Activated T-cell treated with anti-CD3 and anti-CD28 coated beads for 48 hours (primary cell): ENCODE data around the gene CD63.

Experiments
- DNase-seq: peaks from one replicate; pipeline ENCODE4 v3.0.0-alpha.2; 2020; ENCODE audit warnings: low read depth

CD63 gene

DNA sequence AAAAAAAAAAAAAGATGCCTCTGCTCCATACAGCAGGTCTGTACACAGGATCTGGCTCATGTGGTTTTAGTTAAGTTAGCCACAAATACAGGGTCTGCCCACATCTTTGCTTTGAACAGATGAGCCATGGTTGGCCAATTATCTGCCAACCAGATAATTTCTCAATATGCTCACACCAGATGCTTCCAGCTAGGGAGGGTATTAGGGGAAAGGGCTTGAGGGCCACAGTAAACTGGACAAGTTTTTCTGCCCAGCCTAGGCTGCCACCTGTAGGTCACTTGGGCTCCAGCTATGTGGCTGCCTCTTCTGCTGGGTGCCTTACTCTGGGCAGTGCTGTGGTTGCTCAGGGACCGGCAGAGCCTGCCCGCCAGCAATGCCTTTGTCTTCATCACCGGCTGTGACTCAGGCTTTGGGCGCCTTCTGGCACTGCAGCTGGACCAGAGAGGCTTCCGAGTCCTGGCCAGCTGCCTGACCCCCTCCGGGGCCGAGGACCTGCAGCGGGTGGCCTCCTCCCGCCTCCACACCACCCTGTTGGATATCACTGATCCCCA lies 7.8 kb downstream of the CD63 start:
- no peak for DNase-seq

DNA sequence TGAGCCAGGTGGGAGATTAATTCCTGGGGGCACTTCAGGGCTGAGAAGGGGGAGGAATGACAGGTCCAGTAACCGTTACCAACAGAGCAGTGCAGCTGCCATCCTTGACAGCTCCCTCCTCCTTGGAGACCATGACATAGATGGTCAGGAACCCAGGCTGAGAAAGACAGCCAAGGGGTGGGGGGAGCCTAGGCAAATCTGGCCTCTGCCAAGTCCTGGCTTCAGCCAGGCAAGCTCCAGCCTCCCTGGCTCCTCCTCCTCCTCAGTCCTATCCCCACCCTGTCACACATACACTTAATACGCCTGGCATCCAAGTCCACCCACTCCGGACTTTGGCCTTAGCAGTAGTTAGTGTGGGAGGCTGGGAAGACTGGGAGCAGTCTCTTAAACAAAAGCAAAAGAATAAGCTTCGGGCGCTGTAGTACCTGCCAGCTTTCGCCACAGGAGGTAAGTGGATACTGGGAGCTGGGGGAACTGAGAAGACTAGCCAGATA lies 8.7 kb downstream of the CD63 start, which contains the start of gene RDH5:
TSS of gene RDH5 (plus strand) at position 323 of the 494 bp plus-strand sequence. CDS start 792 bp downstream, outside the sequence.
- DNase-seq = no peak

DNA sequence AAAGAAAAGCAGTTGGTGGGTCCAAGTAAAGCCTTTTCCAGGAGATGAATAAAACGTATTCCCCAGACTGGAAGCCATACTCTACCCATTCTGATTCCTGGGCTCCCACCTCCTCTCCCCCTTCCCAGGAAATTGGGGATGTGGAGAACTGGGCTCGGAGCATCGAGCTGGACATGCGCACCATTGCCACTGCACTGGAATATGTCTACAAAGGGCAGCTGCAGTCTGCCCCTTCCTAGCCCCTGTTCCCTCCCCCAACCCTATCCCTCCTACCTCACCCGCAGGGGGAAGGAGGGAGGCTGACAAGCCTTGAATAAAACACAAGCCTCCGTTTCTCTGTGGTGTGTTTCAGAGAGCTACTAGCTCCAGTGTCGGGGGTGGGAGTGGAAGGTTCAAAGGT lies 9.4 kb downstream of the CD63 start:
- no peak for DNase-seq

DNA sequence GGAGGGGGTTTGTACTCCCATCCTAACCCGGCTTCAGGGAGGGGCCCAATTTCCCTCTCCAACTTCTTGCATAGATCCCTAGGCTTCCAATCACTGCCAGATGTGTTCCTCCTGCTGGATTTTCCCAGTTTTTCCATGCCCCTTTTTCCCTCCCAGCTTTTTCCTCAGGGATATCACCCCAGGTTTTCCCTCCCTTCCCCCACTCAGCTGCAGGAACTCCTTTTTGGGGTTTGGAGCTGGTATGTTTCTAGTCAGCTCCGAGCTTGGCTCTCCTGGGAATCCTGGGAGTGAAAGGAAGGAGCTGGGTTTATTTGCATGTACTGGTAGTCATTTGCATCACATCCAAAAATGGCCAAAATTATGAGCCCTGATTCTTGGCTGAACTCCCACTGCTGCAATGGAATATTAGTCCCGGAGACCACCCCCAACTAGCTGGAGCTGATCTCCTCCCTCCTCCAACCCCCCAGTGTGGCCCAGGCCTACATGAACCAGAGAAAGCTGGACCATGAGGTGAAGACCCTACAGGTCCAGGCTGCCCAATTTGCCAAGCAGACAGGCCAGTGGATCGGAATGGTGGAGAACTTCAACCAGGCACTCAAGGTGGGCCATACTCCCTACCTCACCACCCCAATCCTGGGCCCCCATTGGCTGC lies 10.1 kb downstream of the CD63 start:
- no peak for DNase-seq

DNA sequence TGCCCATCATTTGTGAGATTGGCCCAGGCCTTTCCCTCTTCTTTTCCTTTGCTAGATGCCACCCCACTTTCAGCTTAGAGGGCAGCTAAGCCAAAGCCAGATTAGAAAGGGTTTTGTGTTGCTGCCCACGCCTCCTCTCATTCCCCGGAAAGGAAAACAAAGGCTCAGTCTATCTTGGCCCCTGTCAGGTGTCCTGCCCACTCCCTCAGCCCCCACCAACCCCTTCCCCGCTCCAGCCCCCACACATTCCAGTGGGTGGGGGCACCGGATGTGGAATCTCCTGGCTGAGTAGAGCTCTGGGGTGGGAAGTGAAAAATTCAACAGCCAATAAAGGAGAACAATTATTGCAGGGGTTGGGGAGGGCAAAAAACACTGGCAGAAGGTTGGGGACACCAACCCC lies 10.8 kb downstream of the CD63 start:
- no peak for DNase-seq

DNA sequence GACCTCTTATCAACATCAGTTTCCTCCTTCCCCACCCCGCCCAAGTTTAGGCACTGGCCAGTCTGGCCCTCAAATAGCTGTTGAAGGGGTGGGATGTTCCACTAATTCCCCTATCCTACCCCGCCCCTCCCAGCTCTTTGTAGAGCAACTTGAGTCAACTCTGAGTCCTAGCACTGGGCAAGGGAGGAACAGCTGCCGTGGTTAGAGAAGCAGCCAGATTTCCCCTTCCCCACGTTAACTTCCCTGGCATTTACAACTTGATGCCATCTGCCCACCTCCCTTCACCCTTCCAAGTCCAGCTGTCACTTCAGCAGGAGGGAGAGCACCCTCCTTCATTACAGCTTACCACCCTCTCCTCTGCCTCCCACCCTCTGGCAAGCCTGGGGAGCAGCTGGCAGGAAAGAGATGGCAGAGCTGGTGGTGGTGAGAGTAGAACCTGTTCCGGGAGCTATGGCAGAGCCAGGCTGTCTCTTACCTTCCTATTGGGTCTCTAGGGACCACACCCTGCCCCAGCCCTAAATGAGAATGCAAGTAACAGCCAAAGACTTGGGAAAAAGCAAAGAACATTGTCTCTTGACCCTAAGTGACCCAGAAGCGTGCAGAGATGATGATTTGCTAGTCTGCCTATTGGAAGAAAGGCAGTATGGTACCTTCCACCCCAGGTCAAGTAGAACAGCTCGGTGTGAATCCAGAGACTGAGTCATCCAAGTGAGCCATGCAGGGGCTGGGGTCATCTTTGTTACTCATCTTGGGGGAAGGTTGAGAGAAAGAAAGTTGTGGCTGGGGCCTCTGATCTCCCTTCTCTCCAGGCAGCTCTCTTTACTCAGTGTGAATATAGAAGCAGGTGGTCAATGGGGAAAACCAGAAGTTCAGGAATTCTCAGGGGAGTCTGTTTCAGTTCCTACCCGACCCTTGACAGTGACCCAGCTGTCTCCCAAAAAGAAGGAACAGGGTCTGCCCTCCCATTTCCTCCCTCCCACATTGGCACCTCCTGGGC lies 11.5 kb downstream of the CD63 start:
- no peak for DNase-seq

DNA sequence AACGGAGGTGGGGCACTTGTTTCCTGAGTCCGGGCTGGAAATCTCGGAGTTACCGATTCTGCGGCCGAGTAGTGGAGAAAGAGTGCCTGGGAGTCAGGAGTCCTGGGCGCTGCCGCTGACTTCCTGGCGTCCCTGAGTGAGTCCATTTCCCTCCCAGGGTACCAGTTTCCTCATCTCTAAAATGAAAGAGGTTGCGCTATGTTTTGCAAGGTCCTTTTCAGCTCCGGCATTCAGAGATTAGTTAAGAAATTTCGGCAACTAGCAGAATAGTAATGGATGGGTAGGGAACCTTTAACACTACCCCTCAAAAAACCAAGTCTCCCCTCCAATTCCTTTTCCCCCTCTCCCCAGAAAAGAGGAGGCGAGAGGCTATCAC lies 12.2 kb downstream of the CD63 start:
- DNase-seq = no peak

DNA sequence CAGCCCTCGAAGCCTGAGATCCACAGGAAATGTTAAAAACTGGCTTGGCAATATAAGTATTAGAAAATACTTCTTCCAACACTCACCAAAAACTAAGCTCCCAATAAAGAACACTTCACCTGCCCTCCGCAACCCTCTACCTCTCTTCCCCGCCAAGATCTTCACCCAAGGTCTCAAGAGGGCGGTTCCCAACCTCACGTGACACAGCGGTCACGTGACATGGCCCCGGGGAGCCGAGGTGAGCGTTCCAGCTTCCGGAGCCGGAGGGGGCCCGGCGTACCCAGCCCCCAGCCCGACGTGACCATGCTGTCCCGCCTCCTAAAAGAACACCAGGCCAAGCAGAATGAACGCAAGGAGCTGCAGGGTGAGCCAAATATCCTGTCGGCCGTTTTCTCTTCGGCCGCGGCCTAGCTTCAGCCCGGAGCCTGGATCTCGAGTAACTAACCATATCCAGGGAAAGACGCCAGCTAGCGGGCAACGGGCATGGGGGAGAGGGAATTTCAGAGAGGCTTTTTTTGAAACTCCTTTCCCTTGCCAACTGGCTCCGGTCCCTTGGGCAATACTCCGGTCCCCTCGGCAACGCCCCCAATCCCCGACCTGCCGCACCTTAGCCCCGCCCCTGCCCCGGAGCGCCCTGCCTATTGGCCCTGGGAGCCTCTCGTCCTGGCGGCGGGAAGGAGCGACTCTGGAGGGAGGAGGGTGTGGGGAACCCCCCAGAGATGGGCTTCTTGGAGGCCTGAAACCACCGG lies 12.8 kb downstream of the CD63 start, which contains the start of gene BLOC1S1:
TSS of gene BLOC1S1 (plus strand) at position 214 of the 749 bp plus-strand sequence. CDS start at position 220, 6 bp downstream.
- DNase-seq = peak; percentile 94

DNA sequence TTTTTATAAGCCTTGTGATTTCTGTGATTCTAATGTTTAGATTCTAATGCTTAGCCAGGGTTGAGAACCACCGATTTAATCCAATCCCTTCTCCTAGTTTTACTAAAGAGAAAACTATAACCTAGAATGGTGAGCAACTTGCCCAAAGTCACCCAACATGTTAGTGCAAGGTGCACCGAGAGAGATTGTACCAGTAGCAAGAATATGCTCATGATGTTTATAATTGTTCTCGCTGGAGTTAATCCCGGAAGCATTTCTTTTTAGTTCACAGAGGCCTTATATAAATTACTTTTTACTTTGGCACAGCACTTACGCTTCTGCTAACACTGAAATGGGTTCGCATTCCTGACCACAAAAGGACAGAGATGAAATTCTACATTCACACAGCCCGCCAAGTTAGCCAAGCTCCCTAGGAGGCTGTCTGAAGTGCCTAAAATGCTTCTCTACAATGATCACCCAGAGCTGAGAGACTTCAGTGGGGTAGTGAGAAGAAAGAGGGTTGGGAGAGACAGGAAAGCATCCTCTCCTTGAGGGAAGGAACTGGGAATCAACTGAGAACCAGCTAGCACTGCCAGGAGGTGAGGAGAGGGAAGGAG lies 13.5 kb downstream of the CD63 start:
- DNase-seq = no peak

DNA sequence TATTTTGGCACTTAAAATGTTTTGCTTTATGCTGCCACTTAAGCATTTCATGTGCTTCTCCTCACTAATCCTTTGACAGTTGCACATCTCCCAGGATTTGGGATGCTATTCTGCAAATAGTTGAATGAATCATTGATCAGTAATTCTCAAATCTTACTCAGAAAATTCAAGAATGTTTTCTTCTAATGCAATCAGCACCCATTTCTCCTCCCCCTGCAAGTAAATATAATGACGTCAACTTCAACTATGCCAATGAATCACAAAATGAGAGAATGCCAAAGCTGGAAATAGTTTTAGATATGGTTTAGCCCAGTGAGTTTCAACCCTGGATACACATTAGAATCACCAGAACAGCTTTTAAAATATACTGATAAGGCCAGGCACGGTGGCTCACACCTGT lies 15.1 kb downstream of the CD63 start:
- no peak for DNase-seq

DNA sequence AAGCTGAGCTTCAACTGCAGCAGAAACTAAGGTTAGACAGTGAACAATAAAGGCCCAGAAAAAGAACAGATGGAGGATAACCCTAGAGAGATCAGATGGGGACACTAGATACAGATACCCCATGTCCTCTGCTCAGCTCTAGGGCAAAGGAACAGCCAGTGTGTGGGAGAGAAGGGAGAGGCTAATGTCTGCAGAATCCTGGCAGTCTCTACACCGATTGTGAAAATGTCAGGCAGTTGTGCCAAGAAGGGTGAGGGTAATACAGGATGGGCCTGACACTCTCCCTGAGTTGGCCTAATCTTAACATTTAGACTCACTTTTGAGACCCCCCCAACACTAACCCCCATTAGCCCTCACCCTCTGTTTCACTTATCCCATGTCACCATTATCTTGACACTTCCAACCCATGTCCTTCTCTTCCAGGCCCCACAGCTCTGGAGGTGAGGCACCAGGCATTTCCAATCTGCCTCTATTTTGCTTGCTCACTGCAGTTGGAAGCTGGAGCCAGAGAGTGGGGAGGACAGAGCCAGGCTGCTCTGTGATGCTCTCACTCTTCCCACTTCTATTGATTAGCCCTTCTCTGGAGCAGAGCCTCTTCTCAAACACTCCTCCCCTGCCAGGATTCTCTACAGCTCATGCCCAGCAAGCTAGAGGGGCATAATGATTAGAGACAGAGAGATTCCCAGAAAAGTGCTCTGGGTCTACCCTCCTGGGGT lies 16.0 kb downstream of the CD63 start:
- DNase-seq = no peak

DNA sequence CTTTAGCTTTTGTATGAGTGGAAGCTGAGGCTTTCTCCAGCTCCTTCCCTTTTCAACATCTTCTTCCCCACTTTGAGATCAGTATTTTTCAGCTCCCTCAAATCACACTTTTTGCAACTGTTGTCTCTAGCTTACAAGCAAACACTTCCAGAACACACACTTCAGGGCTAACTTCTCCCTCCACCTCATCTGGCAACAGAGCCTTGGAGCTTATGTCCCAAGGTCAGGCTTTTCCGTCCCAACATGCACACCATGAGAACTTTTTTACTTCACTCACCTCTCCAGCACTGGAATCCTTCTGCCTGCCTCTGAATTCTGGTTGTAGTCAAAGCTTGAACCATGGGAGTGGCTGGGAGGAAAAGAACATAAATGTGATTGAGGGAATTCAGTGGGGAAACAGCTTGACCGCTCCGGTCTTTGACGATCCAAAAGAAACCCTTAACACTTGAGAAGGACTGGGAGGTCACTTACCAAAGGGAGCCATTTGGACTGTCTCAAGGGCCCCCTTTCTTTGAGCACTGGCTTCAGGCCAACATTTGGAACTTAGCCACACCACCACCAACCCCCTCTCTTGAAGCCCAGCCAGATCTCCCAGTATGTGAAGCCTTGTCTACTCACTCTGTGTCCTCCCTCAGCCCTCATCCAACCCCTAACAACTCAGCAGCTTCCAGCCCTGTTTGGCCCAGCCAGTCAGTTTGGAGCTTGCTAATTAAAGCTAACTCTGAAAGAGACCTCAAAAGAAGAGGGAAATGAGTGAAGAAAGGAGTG lies 16.8 kb downstream of the CD63 start:
- no peak for DNase-seq

DNA sequence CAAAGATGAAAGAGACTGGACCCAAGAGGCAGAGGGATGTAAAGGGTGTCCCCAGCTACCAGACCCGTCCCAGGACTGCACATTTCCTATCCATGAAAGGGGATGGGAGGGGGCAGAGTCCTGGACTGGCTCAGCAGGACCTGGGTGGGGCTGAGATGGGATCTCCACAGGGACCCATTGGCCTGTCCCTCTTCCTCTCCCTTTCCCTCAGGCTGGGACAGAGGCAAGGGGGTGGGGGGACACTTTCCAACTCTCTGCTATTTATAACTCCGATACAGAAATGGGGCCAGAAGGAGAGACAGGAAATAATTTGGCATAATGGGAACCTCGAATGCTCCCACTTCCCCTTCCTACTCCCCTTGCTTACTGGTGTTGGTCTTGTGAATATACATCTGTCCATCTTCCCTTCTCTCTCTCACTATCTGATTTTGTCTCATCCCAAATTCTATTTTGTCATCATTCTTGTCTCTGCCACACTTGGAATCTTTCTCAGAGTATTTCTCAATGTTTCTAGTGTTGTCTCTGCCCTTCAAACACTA lies 20.0 kb downstream of the CD63 start:
- DNase-seq = no peak

DNA sequence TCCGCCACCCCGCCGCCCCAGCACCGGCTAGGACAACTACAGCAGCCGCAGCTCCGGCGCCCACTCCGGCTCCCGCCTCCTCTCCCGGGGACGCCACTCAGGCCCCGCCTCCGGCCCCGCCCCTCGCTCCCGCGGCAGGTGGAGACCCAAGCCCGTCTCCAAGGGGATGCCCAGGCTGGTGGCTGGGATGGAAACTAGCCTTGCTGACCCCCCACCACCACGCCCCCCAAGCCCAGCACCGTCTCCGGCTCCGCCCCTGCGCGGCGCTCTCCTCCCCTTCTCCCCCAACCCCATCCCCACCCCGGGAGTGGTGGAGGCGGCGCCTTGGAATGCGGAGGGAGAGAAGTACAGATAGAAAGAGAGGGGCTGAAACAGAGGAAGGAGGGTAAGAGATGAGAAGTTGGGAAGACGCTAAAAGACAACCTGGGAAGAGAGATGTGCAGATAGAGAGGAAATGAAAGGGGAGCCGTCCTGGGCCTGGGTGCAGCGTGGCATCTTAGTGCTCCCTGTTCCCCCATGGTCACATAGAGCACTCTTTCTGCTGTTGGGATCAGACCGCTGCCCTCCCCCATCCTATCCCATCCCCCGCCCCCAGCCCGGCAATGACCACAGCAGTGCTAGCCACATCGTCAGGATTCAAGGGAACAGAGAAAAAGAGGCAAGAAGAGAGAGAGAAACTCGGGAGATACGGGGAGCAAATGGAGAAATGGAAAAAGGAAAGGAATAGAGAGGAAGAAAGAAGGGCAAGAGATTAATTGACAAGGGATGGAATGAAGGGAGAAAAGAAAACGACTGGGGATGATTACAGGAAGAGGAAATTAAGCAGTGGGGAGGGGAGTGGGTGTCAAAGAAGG lies 20.7 kb downstream of the CD63 start, which contains the start of gene ITGA7:
TSS of gene ITGA7 (minus strand) at position 64 of the 854 bp plus-strand sequence. CDS start 222 bp downstream, outside the sequence.
- DNase-seq = peak; percentile 58

DNA sequence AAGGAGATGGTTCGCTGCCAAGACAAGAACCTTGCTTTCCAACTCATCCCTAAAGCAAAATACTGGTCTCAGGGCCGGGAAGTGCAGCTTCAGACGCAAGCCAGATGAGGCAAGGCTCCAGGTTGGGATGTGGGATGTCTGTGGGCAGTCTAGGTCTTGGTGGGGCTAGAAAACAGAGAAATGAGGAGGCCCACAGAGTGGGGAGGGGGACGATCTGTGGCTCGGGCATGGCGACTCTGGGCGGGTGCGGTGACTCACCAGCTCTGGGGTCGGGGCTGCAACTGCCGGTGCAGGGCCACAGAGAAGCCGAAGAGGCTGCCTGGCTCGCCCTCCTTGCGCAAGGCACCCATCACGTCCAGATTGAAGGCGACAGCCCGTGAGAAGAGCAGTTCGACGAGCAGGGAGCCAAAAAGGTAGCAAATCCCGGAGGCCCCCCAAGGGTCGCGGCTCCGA lies 21.6 kb downstream of the CD63 start:
- DNase-seq = no peak

DNA sequence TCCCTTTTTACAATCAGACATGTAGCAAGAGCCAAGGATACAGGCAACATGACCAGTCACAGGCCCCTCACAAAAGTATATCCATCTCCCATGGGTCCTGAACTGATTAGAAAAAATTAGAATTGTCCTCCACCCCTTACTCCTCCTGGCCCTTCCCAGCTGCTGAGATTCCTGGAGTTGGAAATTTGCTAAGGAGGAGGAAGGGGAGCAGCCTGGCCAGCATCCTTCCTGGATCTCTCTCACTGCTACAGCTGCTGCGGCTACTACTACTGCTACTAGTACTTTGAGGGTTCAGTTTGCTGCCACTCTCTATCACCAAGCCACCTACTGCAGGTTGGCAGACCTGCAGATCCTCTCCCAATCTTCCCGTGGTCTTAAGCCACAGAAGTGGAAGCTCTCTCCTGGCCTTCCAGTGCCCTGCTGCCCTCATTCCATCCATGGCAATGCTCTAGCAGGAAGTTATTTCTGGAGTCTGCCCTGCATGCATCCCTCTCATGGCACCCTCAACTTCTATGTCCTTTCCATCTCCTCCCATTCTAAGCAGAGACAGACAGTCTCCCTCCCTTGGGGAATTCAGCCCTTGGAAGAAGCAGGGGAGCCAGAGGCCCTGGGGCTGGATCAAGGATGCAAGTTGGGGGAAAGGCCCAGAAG lies 22.1 kb downstream of the CD63 start:
- no peak for DNase-seq

DNA sequence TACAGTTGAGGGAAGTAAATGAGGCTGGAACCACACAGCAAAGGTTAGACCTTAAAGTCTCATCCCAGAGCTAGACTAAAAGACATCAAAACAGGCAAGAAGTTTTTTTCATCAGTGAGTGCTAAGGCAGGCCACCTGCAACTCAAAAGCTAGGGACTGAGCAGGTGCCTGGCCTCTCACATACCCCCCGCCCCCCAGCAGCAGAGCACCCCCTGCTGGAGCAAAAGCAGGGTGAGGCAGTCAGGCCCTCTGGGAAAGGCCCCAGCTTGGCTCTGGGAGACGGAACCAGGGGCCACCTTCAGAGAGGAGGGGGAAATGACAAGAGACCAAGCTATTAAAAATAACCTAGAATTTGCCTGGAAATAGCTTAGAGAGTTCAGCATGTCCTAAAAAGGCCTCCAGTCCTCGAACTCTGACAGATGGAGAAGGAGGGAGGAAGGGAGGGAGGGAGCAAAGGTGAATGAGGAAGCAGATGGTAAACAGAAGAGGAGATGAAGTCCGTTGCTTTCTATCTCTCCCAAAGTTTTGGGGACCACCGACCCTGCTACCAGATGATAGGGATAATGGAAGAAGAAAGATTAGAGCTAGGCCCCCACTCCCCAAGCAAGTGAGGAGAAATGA lies 22.9 kb downstream of the CD63 start:
- DNase-seq = no peak
